Gastrocnemius medialis (tissue), 4 donors: ENCODE data around the gene CPA4. TPM values are rescaled to one million over a fixed set of nuclear protein-coding genes. Genes with fewer than 3 reads are reported as not detected.
A peak's percentile ranks its signal among the peaks of the same experiment; 100 is the strongest.

Experiments used
- ATAC-seq, 2 donors: fragments of 150-250 bp; one replicate each; pipeline ENCODE4 v1.9.1; 2016
- DNase-seq, 2 donors: peaks; one replicate each; pipeline ENCODE4 v3.0.0-alpha.2; 2019
- H3K27ac ChIP-seq, 4 donors: fragments of 200-600 bp; sonication (generic); 1 replicate in 1 of 4; 2 replicates in 3 of 4; pipeline ENCODE4 v1.5.1; 2016 to 2018; ENCODE audit warnings: mild to moderate bottlenecking in 2 of 4, moderate library complexity in 1 of 4
- H3K27me3 ChIP-seq, 3 donors: fragments of 200-600 bp; sonication (generic) in 2 of 3; 1 replicate in 1 of 3; 2 replicates in 2 of 3; pipeline versions ENCODE4 v1.5.1 to v1.6.0; 2016 to 2019; ENCODE audit warnings: mild to moderate bottlenecking in 1 of 3, moderate library complexity in 1 of 3
- H3K36me3 ChIP-seq, 2 donors: fragments of 200-600 bp; sonication (generic) in 1 of 2; one replicate each; pipeline ENCODE4 v1.5.1; 2017 to 2018
- H3K4me1 ChIP-seq, 2 donors: fragments of 200-600 bp; sonication (generic) in 1 of 2; one replicate each; pipeline ENCODE4 v1.5.1; 2016 to 2017; ENCODE audit warnings: mild to moderate bottlenecking in 2 of 2
- H3K4me3 ChIP-seq, 4 donors: fragments of 200-600 bp; sonication (generic) in 3 of 4; 1 replicate in 1 of 4; 2 replicates in 3 of 4; pipeline ENCODE4 v1.5.1; 2016 to 2019; ENCODE audit warnings: mild to moderate bottlenecking in 2 of 4
- H3K9me3 ChIP-seq, 3 donors: fragments of 200-600 bp; sonication (generic) in 2 of 3; 1 replicate in 1 of 3; 2 replicates in 2 of 3; pipeline ENCODE4 v1.5.1; 2016 to 2019
- POLR2A ChIP-seq, 2 donors: fragments of 450-650 bp; IDR thresholded peaks; one replicate each; pipeline ENCODE4 v1.6.1; 2017; ENCODE audit warnings: antibody characterized with exemption in 2 of 2, mild to moderate bottlenecking in 2 of 2, moderate library complexity in 2 of 2
- in situ Hi-C, 4 donors: fragments of 200-750 bp; cut with MboI; loops; one replicate each; pipeline versions ENCODE4 v1.15.0 to v1.8.0; 2017; ENCODE audit warnings: low sequenced_read_pairs in 4 of 4
- intact Hi-C: fragments of 100-400 bp; cut with DNase I; formaldehyde crosslinking; loops from one replicate; pipeline ENCODE4 v1.15.1; 2023; ENCODE audit warnings: low total_unique reads
- total RNA-seq, 4 donors: library from RNA; depleted of rRNA; stranded (reverse); fragments of >200 nt; gene quantifications; one replicate each; pipeline versions ENCODE4 v1.1.0 to v1.2.3, GENCODE V29; 2016
- TF ChIP-seq, protein P1 (sequence below), 5 experiments: fragments of 450-650 bp in 3 of 5; fragments of 200-600 bp in 2 of 5; sonication (generic) in 2 of 5; IDR thresholded peaks in 4 of 5; conservative IDR thresholded peaks in 1 of 5; 1 replicate in 4 of 5; 2 replicates in 1 of 5; pipeline ENCODE4 v1.5.1; 2016 to 2019; ENCODE audit warnings: antibody characterized with exemption in 5 of 5, mild to moderate bottlenecking in 3 of 5, moderate library complexity in 3 of 5

CPA4 gene
- total RNA-seq, 4 donors from 2014 or later, result not detected

- H3K27ac ChIP-seq, result no peak overlapping the region
- no peaks in the 10 kb centered on the region for H3K9me3 ChIP-seq
- intact Hi-C loops, result no loop called here
- no peak for DNase-seq
- H3K4me3 ChIP-seq, result no peak overlapping the region
- TF ChIP-seq, protein P1, sequence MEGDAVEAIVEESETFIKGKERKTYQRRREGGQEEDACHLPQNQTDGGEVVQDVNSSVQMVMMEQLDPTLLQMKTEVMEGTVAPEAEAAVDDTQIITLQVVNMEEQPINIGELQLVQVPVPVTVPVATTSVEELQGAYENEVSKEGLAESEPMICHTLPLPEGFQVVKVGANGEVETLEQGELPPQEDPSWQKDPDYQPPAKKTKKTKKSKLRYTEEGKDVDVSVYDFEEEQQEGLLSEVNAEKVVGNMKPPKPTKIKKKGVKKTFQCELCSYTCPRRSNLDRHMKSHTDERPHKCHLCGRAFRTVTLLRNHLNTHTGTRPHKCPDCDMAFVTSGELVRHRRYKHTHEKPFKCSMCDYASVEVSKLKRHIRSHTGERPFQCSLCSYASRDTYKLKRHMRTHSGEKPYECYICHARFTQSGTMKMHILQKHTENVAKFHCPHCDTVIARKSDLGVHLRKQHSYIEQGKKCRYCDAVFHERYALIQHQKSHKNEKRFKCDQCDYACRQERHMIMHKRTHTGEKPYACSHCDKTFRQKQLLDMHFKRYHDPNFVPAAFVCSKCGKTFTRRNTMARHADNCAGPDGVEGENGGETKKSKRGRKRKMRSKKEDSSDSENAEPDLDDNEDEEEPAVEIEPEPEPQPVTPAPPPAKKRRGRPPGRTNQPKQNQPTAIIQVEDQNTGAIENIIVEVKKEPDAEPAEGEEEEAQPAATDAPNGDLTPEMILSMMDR (IDR thresholded peaks at IDR 0.05 in 4 of 5, conservative IDR thresholded peaks at IDR 0.05 in 1 of 5), result no peak
- TF ChIP-seq POLR2A (IDR thresholded peaks at IDR 0.05), result no peak
- H3K36me3 ChIP-seq, result no peaks in the 10 kb centered on the region
- H3K4me1 ChIP-seq, result peaks cover 7 to 18% of the 10 kb centered on the region in 2 donors
- ATAC-seq, result no peak
- in situ Hi-C loops, result no loop called here
- H3K27me3 ChIP-seq, result peaks cover 31 to 36% (median 32%) of the 10 kb centered on the region in 3 donors
Measured at GRCh38 chr7:130270947-130271800, 21.8 kb upstream of the CPA4 start.

DNA sequence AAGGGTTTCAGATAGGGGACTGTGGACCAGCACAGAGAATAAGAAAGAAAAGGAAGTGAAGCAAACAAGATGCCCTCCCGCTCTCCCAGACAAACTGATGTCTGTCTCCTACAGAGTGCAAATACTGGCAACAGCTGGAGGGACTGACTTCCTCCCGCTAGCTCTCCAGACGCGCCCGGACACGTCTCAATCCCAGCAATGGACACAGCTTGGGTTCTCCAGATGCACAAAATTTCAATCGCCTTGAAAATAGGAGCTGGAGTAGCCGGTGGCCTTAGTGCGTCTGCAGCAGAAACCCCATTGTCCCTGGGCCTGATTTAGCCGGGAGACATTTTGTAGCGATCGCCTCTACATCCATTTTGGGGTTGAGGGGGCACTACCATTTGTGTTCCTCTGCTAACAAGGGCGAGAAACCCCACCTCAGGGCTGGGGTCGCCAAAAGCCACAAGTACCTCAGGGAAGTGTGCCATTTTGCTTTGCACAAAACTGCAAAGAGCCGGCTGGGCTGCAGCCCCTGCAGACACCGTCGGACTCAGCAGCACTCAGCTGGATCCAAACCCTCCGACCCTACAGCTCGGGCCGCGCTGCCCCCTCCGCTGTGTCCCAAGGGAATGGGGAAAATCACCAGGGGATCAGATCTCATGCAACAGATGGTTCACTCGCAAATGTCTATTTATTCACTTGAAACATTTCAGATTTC is 20.4 kb upstream of the CPA4 start:
- no peak for TF ChIP-seq POLR2A (IDR thresholded peaks at IDR 0.05)
- TF ChIP-seq, protein P1 (IDR thresholded peaks at IDR 0.05 in 4 of 5, conservative IDR thresholded peaks at IDR 0.05 in 1 of 5), result no peak
- Histone ChIP-seq H3K4me1 (peaks cover 7 to 18% of the 10 kb centered on the region in 2 donors), H3K4me3 (peak overlapping the region; percentile 20 to 38 (median 31)), H3K9me3 (no peaks in the 10 kb centered on the region), H3K36me3 (no peaks in the 10 kb centered on the region), H3K27me3 (peaks cover 32 to 46% (median 44%) of the 10 kb centered on the region in 3 donors), H3K27ac (no peak overlapping the region)
- no peak for DNase-seq
- intact Hi-C loops, result no loop called here
- in situ Hi-C loops, result no loop called here
- no peak for ATAC-seq

DNA sequence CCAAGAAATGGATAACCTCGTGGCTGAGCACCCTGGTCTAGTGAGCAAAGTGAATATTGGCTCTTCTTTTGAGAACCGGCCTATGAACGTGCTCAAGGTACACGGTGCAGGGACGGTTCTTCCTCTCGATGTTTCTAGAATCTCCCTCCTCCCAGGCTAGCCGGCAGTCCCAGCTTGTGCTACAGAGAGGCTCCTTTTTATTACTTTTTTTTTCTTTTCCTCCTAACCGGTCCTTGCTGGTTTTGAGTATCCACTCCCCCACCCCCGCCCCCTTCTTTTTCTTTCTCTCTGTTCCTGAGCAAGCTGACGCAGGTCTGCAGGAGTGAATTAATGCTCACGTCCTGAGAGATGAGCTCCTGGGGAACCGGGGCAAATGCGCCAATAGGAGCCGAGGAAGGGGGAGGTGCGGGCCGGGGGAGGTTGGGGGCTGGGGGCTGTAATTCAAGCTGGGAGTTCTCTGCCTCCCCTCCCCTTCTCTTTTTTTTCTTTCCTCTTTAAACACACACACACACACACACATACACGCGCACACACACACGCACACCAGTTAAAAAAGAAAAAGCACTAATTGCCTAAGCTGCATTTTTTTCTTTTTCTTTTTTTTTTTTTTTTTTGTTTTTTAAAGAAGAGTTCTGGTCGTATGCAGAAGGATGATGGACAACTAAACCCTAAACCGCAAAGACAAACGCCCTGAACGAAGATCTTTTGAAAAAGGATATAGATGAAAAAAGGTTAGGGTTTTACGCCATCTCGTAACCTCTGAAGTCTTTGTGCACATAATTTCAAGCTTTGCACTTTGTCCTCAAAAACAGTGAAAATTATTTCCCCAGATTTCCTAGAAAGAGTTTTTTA is 19.7 kb upstream of the CPA4 start:
- TF ChIP-seq, protein P1 (IDR thresholded peaks at IDR 0.05 in 4 of 5, conservative IDR thresholded peaks at IDR 0.05 in 1 of 5), result no peak
- no peak for TF ChIP-seq POLR2A (IDR thresholded peaks at IDR 0.05)
- in situ Hi-C loops (no loop called here), intact Hi-C loops (no loop called here)
- H3K4me1 ChIP-seq, result peaks cover 7 to 18% of the 10 kb centered on the region in 2 donors
- H3K9me3 ChIP-seq, result no peaks in the 10 kb centered on the region
- H3K4me3 ChIP-seq, result peak overlapping the region; percentile 20 to 38 (median 31)
- DNase-seq (no peak), ATAC-seq (no peak)
- H3K36me3 ChIP-seq, result no peaks in the 10 kb centered on the region
- no peak overlapping the region for H3K27ac ChIP-seq
- peaks cover 32 to 46% (median 44%) of the 10 kb centered on the region in 3 donors for H3K27me3 ChIP-seq

DNA sequence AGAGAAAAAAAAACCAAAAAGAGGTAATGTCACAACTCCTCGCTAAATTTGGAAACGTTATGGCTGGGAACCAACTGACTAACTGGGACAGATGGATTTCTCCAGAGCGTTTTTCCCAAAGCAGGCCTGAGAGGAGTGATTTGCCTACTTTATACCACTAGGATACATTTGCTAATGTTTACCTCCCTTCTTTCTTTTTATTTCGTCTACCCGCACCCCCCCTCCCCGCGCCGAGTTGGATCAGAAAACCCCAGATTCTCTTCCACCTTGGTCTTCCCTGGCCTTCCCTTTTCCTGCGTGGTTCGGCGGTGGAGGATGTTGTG is 19.1 kb upstream of the CPA4 start:
- Histone ChIP-seq H3K9me3 (no peaks in the 10 kb centered on the region), H3K4me3 (peak overlapping the region in 1 of 4 donors; percentile 31), H3K36me3 (no peaks in the 10 kb centered on the region), H3K4me1 (peaks cover 7 to 18% of the 10 kb centered on the region in 2 donors), H3K27me3 (peaks cover 32 to 46% (median 44%) of the 10 kb centered on the region in 3 donors), H3K27ac (no peak overlapping the region)
- peak in 1 of 2 donors; percentile 12 for DNase-seq
- intact Hi-C loops, result no loop called here
- no peak for TF ChIP-seq POLR2A (IDR thresholded peaks at IDR 0.05)
- TF ChIP-seq, protein P1 (IDR thresholded peaks at IDR 0.05 in 4 of 5, conservative IDR thresholded peaks at IDR 0.05 in 1 of 5), result no peak
- peak in 1 of 2 donors; percentile 44 for ATAC-seq
- in situ Hi-C loops, result no loop called here
